Panc1 (cell line): ENCODE data around the gene VEZT.

Source experiments
- POLR2AphosphoS5 ChIP-seq: IDR thresholded peaks from 2 replicates; pipeline ENCODE4 v1.6.1; 2012; ENCODE audit warnings: mild to moderate bottlenecking, low read depth, low read length, moderate library complexity
- SIN3A ChIP-seq: IDR thresholded peaks from 2 replicates; pipeline ENCODE4 v1.6.1; 2012; ENCODE audit warnings: low read depth, mild to moderate bottlenecking, low read length, moderate library complexity, borderline replicate concordance; ENCODE audit not compliant: insufficient read depth
- TCF7L2 ChIP-seq: IDR thresholded peaks from 2 replicates; pipeline ENCODE4 v1.6.1; 2011; ENCODE audit warnings: mild to moderate bottlenecking, low read depth, low read length, inconsistent platforms
- TF ChIP-seq, protein P1 (sequence below): fragments of 450-650 bp; IDR thresholded peaks from 2 replicates; pipeline ENCODE4 v1.5.1; 2017; ENCODE audit warnings: mild to moderate bottlenecking
- TF ChIP-seq, protein P2 (sequence below), 2 experiments: IDR thresholded peaks; 2 replicates each; pipeline ENCODE4 v1.6.1; 2011 to 2012; ENCODE audit warnings: low read depth in 2 of 2, control low read depth in 1 of 2, low read length in 1 of 2, mild to moderate bottlenecking in 1 of 2, moderate library complexity in 1 of 2; ENCODE audit not compliant: insufficient read depth in 1 of 2

DNA sequence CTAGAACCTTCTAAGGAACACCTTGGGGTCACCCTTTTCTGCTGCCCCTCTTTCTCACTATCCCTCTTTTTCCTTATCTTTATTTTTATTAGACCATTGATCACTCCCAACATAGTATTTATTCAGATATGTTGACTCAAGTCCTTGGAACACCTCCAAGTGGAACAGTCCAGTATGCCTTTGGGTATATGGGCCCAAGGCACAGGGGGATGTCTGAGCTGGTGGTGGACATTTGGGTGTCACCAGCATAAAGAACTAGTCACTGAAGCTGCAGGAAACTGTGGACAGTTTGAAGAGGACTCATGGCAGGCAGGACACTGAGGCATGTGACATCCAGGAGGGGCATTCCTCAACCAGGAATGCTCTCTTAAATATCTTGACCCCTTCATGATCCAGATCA lies 105.6 kb downstream of the VEZT start:
- TF ChIP-seq, protein P1, sequence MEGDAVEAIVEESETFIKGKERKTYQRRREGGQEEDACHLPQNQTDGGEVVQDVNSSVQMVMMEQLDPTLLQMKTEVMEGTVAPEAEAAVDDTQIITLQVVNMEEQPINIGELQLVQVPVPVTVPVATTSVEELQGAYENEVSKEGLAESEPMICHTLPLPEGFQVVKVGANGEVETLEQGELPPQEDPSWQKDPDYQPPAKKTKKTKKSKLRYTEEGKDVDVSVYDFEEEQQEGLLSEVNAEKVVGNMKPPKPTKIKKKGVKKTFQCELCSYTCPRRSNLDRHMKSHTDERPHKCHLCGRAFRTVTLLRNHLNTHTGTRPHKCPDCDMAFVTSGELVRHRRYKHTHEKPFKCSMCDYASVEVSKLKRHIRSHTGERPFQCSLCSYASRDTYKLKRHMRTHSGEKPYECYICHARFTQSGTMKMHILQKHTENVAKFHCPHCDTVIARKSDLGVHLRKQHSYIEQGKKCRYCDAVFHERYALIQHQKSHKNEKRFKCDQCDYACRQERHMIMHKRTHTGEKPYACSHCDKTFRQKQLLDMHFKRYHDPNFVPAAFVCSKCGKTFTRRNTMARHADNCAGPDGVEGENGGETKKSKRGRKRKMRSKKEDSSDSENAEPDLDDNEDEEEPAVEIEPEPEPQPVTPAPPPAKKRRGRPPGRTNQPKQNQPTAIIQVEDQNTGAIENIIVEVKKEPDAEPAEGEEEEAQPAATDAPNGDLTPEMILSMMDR: no peak
- TF ChIP-seq, protein P2, sequence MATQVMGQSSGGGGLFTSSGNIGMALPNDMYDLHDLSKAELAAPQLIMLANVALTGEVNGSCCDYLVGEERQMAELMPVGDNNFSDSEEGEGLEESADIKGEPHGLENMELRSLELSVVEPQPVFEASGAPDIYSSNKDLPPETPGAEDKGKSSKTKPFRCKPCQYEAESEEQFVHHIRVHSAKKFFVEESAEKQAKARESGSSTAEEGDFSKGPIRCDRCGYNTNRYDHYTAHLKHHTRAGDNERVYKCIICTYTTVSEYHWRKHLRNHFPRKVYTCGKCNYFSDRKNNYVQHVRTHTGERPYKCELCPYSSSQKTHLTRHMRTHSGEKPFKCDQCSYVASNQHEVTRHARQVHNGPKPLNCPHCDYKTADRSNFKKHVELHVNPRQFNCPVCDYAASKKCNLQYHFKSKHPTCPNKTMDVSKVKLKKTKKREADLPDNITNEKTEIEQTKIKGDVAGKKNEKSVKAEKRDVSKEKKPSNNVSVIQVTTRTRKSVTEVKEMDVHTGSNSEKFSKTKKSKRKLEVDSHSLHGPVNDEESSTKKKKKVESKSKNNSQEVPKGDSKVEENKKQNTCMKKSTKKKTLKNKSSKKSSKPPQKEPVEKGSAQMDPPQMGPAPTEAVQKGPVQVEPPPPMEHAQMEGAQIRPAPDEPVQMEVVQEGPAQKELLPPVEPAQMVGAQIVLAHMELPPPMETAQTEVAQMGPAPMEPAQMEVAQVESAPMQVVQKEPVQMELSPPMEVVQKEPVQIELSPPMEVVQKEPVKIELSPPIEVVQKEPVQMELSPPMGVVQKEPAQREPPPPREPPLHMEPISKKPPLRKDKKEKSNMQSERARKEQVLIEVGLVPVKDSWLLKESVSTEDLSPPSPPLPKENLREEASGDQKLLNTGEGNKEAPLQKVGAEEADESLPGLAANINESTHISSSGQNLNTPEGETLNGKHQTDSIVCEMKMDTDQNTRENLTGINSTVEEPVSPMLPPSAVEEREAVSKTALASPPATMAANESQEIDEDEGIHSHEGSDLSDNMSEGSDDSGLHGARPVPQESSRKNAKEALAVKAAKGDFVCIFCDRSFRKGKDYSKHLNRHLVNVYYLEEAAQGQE (IDR thresholded peaks at IDR 0.05; ENCODE audit: insufficient read depth in 1 of 2, low read depth in 2 of 2, low read length in 1 of 2): no peak
- TF ChIP-seq POLR2AphosphoS5 (no peak), SIN3A (no peak), TCF7L2 (no peak)
